Measurements from ENCODE around the gene KCNAB1.

KCNAB1 gene

DNA sequence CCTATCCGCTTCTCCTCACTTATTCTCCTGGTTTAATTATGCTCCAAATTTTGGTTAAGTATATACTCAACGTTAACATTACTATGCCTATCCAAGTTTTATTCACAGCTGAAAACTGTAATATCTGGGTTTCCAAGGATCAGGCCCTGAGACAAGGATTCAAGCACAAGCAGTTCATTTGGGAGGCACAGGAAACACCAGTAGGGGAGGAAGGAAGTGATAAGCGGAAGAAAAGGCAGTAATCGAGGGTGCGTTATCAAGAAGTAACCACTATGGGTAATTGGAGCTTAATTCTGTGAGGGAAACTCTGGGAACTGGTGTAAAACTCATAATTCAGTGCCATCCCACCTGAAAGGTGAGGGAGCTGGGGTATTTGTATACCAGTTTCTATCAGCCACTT, 120.3 kb downstream of the KCNAB1 start:
- Histone ChIP-seq H3K36me3 (ENCODE audit: control insufficient read depth, insufficient read depth, low read length) (no peaks in the 10 kb centered on the region), H3K4me3 (ENCODE audit: low read length) (no peak overlapping the region)

GRCh38 chr3:156246961-156247725, 126.8 kb downstream of the KCNAB1 start:
- no peak overlapping the region for H3K4me3 ChIP-seq (ENCODE audit: low read length)
- H3K4me1 ChIP-seq (ENCODE audit: control insufficient read depth, insufficient read depth, low read length), result no peaks in the 10 kb centered on the region
- no peaks in the 10 kb centered on the region for H3K36me3 ChIP-seq (ENCODE audit: control insufficient read depth, insufficient read depth, low read length)
- no peaks in the 10 kb centered on the region for H3K9me3 ChIP-seq (ENCODE audit: control insufficient read depth, low read length)
- no peaks in the 10 kb centered on the region for H3K27me3 ChIP-seq (ENCODE audit: control insufficient read depth, insufficient read depth, low read length)
- H3K9ac ChIP-seq (ENCODE audit: low read length), result no peak overlapping the region

More for the DNA sequence above, 120.3 kb downstream of the KCNAB1 start:
- no peak overlapping the region for H3K9ac ChIP-seq (ENCODE audit: low read length)
- H3K9me3 ChIP-seq (ENCODE audit: control insufficient read depth, low read length), result no peaks in the 10 kb centered on the region
- H3K4me1 ChIP-seq (ENCODE audit: control insufficient read depth, insufficient read depth, low read length), result no peaks in the 10 kb centered on the region
- no peaks in the 10 kb centered on the region for H3K27me3 ChIP-seq (ENCODE audit: control insufficient read depth, insufficient read depth, low read length)

- H3K36me3 ChIP-seq (ENCODE audit: control insufficient read depth, insufficient read depth, low read length), result no peaks in the 10 kb centered on the region
- H3K4me3 ChIP-seq (ENCODE audit: low read length), result no peak overlapping the region
- no peaks in the 10 kb centered on the region for H3K27me3 ChIP-seq (ENCODE audit: control insufficient read depth, insufficient read depth, low read length)
- H3K9me3 ChIP-seq (ENCODE audit: control insufficient read depth, low read length), result no peaks in the 10 kb centered on the region
- no peaks in the 10 kb centered on the region for H3K4me1 ChIP-seq (ENCODE audit: control insufficient read depth, insufficient read depth, low read length)
- no peak overlapping the region for H3K9ac ChIP-seq (ENCODE audit: low read length)
These were observed 130.2 kb downstream of the KCNAB1 start for GRCh38 chr3:156250550-156250949.

GRCh38 chr3:156251424-156251823, 131.0 kb downstream of the KCNAB1 start:
- no peak overlapping the region for H3K4me3 ChIP-seq (ENCODE audit: low read length)
- H3K9me3 ChIP-seq (ENCODE audit: control insufficient read depth, low read length), result no peaks in the 10 kb centered on the region
- no peak overlapping the region for H3K9ac ChIP-seq (ENCODE audit: low read length)
- no peaks in the 10 kb centered on the region for H3K4me1 ChIP-seq (ENCODE audit: control insufficient read depth, insufficient read depth, low read length)
- H3K27me3 ChIP-seq (ENCODE audit: control insufficient read depth, insufficient read depth, low read length), result no peaks in the 10 kb centered on the region
- no peaks in the 10 kb centered on the region for H3K36me3 ChIP-seq (ENCODE audit: control insufficient read depth, insufficient read depth, low read length)

DNA sequence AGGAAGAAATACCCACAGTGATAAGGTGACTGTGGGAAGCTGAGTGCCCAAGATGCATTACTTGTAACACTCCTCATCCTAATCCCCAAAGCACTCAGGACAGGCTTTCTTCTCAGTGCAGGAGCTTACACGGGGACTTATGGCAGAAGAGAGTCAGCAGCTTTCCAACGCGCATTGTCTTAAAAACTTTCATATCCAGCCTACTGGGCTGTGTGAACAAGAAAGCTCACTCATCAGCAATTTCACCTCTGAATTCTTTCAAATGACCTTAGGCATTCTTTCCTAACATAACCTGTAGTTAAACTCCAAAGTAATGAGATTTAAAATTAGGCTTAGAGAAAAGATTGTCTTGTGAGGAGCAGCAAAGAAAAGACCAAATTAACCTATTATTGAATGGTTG, 132.3 kb downstream of the KCNAB1 start:
- Histone ChIP-seq H3K27me3 (ENCODE audit: control insufficient read depth, insufficient read depth, low read length) (no peaks in the 10 kb centered on the region), H3K4me1 (ENCODE audit: control insufficient read depth, insufficient read depth, low read length) (no peaks in the 10 kb centered on the region), H3K36me3 (ENCODE audit: control insufficient read depth, insufficient read depth, low read length) (no peaks in the 10 kb centered on the region)

GRCh38 chr3:156253150-156253549, 132.8 kb downstream of the KCNAB1 start:
- no peak overlapping the region for H3K4me3 ChIP-seq (ENCODE audit: low read length)
- H3K9me3 ChIP-seq (ENCODE audit: control insufficient read depth, low read length), result no peaks in the 10 kb centered on the region
- H3K4me1 ChIP-seq (ENCODE audit: control insufficient read depth, insufficient read depth, low read length), result no peaks in the 10 kb centered on the region
- no peaks in the 10 kb centered on the region for H3K36me3 ChIP-seq (ENCODE audit: control insufficient read depth, insufficient read depth, low read length)
- no peak overlapping the region for H3K9ac ChIP-seq (ENCODE audit: low read length)
- H3K27me3 ChIP-seq (ENCODE audit: control insufficient read depth, insufficient read depth, low read length), result no peaks in the 10 kb centered on the region

More for the DNA sequence above, 132.3 kb downstream of the KCNAB1 start:
- H3K4me3 ChIP-seq (ENCODE audit: low read length), result no peak overlapping the region
- H3K9me3 ChIP-seq (ENCODE audit: control insufficient read depth, low read length), result no peaks in the 10 kb centered on the region
- H3K9ac ChIP-seq (ENCODE audit: low read length), result no peak overlapping the region

- Histone ChIP-seq H3K9ac (ENCODE audit: low read length) (no peak overlapping the region), H3K4me3 (ENCODE audit: low read length) (no peak overlapping the region), H3K36me3 (ENCODE audit: control insufficient read depth, insufficient read depth, low read length) (no peaks in the 10 kb centered on the region), H3K27me3 (ENCODE audit: control insufficient read depth, insufficient read depth, low read length) (no peaks in the 10 kb centered on the region), H3K9me3 (ENCODE audit: control insufficient read depth, low read length) (no peaks in the 10 kb centered on the region), H3K4me1 (ENCODE audit: control insufficient read depth, insufficient read depth, low read length) (no peaks in the 10 kb centered on the region)
These were observed 135.9 kb downstream of the KCNAB1 start for GRCh38 chr3:156256256-156256655.

GRCh38 chr3:156256945-156257344, 136.6 kb downstream of the KCNAB1 start:
- Histone ChIP-seq H3K36me3 (ENCODE audit: control insufficient read depth, insufficient read depth, low read length) (no peaks in the 10 kb centered on the region), H3K9ac (ENCODE audit: low read length) (no peak overlapping the region), H3K4me1 (ENCODE audit: control insufficient read depth, insufficient read depth, low read length) (no peaks in the 10 kb centered on the region), H3K9me3 (ENCODE audit: control insufficient read depth, low read length) (no peaks in the 10 kb centered on the region), H3K27me3 (ENCODE audit: control insufficient read depth, insufficient read depth, low read length) (no peaks in the 10 kb centered on the region), H3K4me3 (ENCODE audit: low read length) (no peak overlapping the region)

DNA sequence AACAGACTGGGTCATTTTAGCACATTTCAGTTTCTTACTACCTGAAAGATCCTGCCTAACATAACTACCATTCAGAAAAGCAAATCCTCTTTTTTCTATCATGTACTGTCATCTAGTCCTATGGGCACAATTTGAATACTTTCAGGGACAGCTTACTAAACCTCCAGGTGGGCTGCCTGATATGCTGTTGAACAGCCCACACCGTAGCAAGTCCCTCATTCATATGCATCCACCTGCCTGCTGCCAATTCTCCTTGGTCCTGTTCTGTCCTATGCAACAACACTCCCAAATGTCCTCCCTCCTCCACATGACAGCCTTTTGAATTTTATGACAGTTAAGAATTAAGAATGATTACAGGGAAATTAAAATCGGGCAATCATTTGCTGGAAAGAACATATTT, 137.9 kb downstream of the KCNAB1 start:
- Histone ChIP-seq H3K9me3 (ENCODE audit: control insufficient read depth, low read length) (no peaks in the 10 kb centered on the region), H3K4me1 (ENCODE audit: control insufficient read depth, insufficient read depth, low read length) (no peaks in the 10 kb centered on the region), H3K4me3 (ENCODE audit: low read length) (no peak overlapping the region), H3K27me3 (ENCODE audit: control insufficient read depth, insufficient read depth, low read length) (no peaks in the 10 kb centered on the region), H3K9ac (ENCODE audit: low read length) (no peak overlapping the region), H3K36me3 (ENCODE audit: control insufficient read depth, insufficient read depth, low read length) (no peaks in the 10 kb centered on the region)

DNA sequence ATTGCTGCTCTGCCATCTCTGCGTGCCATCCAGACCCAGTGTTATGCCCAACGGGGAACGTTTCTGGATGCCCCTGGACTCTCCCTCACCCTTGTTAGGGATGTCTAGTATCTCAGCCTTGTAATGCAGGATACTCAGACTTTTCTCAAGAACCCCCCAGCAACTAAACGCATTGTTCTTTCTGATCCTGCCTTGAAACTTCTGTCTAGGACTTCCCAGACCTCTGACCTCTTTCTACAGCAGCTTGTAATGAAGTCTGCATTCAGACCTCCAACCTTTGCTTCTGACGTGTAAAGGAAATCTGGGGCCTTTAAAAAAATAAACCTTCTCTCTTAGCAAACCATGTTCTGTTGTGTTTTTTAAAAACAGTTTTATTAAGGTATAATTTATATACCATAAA, 139.5 kb downstream of the KCNAB1 start:
- Histone ChIP-seq H3K9me3 (ENCODE audit: control insufficient read depth, low read length) (no peaks in the 10 kb centered on the region), H3K27me3 (ENCODE audit: control insufficient read depth, insufficient read depth, low read length) (no peaks in the 10 kb centered on the region), H3K4me3 (ENCODE audit: low read length) (no peak overlapping the region), H3K9ac (ENCODE audit: low read length) (no peak overlapping the region), H3K4me1 (ENCODE audit: control insufficient read depth, insufficient read depth, low read length) (no peaks in the 10 kb centered on the region), H3K36me3 (ENCODE audit: control insufficient read depth, insufficient read depth, low read length) (no peaks in the 10 kb centered on the region)

GRCh38 chr3:156260331-156260730, 140.0 kb downstream of the KCNAB1 start:
- H3K27me3 ChIP-seq (ENCODE audit: control insufficient read depth, insufficient read depth, low read length), result no peaks in the 10 kb centered on the region
- H3K36me3 ChIP-seq (ENCODE audit: control insufficient read depth, insufficient read depth, low read length), result no peaks in the 10 kb centered on the region
- no peaks in the 10 kb centered on the region for H3K4me1 ChIP-seq (ENCODE audit: control insufficient read depth, insufficient read depth, low read length)
- no peak overlapping the region for H3K4me3 ChIP-seq (ENCODE audit: low read length)
- H3K9me3 ChIP-seq (ENCODE audit: control insufficient read depth, low read length), result no peaks in the 10 kb centered on the region
- H3K9ac ChIP-seq (ENCODE audit: low read length), result no peak overlapping the region

GRCh38 chr3:156264771-156265170, 144.4 kb downstream of the KCNAB1 start:
- H3K4me1 ChIP-seq (ENCODE audit: control insufficient read depth, insufficient read depth, low read length), result no peaks in the 10 kb centered on the region
- H3K9me3 ChIP-seq (ENCODE audit: control insufficient read depth, low read length), result no peaks in the 10 kb centered on the region
- no peaks in the 10 kb centered on the region for H3K36me3 ChIP-seq (ENCODE audit: control insufficient read depth, insufficient read depth, low read length)
- no peak overlapping the region for H3K4me3 ChIP-seq (ENCODE audit: low read length)
- no peaks in the 10 kb centered on the region for H3K27me3 ChIP-seq (ENCODE audit: control insufficient read depth, insufficient read depth, low read length)
- H3K9ac ChIP-seq (ENCODE audit: low read length), result no peak overlapping the region

GRCh38 chr3:156271508-156271907, 151.1 kb downstream of the KCNAB1 start:
- H3K36me3 ChIP-seq (ENCODE audit: control insufficient read depth, insufficient read depth, low read length), result no peaks in the 10 kb centered on the region
- no peaks in the 10 kb centered on the region for H3K4me1 ChIP-seq (ENCODE audit: control insufficient read depth, insufficient read depth, low read length)
- no peak overlapping the region for H3K4me3 ChIP-seq (ENCODE audit: low read length)
- no peaks in the 10 kb centered on the region for H3K9me3 ChIP-seq (ENCODE audit: control insufficient read depth, low read length)
- H3K27me3 ChIP-seq (ENCODE audit: control insufficient read depth, insufficient read depth, low read length), result no peaks in the 10 kb centered on the region
- no peak overlapping the region for H3K9ac ChIP-seq (ENCODE audit: low read length)

Data from mucosa of stomach (tissue), 1 donor.